NCI-H2227 (cell line): ENCODE results near the gene INHBA.

Source experiments
- DNase-seq: peaks from one replicate; lab custom pipeline; 2025; ENCODE audit not compliant: unreplicated experiment; lab: John Stamatoyannopoulos, UW

Gene INHBA

GRCh38 chr7:41689815-41690214 is 13.1 kb downstream of the INHBA start:
- no peak for DNase-seq

GRCh38 chr7:41688906-41689305 is 14.0 kb downstream of the INHBA start:
- DNase-seq: no peak

GRCh38 chr7:41688012-41688625 is 14.8 kb downstream of the INHBA start:
- no peak for DNase-seq

GRCh38 chr7:41685684-41686083 is 17.2 kb downstream of the INHBA start:
- no peak for DNase-seq

GRCh38 chr7:41682422-41682821 is 20.5 kb downstream of the INHBA start:
- DNase-seq: no peak

GRCh38 chr7:41679566-41679965 is 23.3 kb downstream of the INHBA start:
- DNase-seq: no peak

GRCh38 chr7:41674505-41675023 is 28.3 kb downstream of the INHBA start:
- no peak for DNase-seq

GRCh38 chr7:41661596-41661995 is 41.3 kb downstream of the INHBA start:
- DNase-seq: no peak

GRCh38 chr7:41659539-41659938 is 43.4 kb downstream of the INHBA start:
- DNase-seq: no peak

GRCh38 chr7:41656366-41656765 is 46.5 kb downstream of the INHBA start:
- DNase-seq: no peak

- no peak for DNase-seq
Measured at GRCh38 chr7:41655426-41655825, 47.5 kb downstream of the INHBA start.

- DNase-seq: no peak
Measured at GRCh38 chr7:41652267-41652666, 50.6 kb downstream of the INHBA start.

- no peak for DNase-seq
Measured at GRCh38 chr7:41648501-41648900, 54.4 kb downstream of the INHBA start.

GRCh38 chr7:41643616-41644015 is 59.3 kb downstream of the INHBA start:
- DNase-seq: no peak

GRCh38 chr7:41641665-41642014 is 61.2 kb downstream of the INHBA start:
- no peak for DNase-seq

GRCh38 chr7:41641011-41641664 is 61.8 kb downstream of the INHBA start:
- DNase-seq: no peak

- DNase-seq: no peak
Measured at GRCh38 chr7:41640487-41640886, 62.4 kb downstream of the INHBA start.

- no peak for DNase-seq
Measured at GRCh38 chr7:41637049-41637448, 65.8 kb downstream of the INHBA start.
